HG03039 (cell line): ENCODE measurements around the gene SYT9.
"Not testable (repeated sequence)": the region's sequence is repeated elsewhere in the genome, so short reads cannot be mapped to it uniquely, and the experiment has no call there.

ENCODE experiments used
- ATAC-seq: cut with Tn5 transposase; IDR thresholded peaks from one replicate; pipeline ENCODE4 v1.9.1; 2021; ENCODE audit warnings: mild to moderate bottlenecking, moderate library complexity; ENCODE audit not compliant: unreplicated experiment

Gene SYT9

DNA sequence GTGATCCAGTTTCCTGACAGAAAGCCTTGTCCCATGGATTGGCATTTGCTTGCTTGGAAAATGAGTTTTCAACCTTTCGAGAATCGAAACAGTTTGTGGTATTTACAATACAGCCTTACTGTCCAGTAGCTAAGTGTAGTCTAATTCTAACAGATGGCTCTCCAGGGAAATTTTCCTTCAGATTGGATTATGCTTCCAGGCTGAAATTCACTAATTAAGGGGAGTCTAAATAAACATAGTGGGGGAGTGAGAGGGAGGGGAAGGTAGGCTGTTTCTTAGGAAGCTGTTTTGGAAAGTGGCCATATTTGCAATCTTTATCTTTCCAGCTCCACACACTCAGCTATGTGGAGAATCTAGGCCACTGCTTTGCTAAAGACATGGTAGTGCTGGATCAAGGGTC is 81.3 kb downstream of the SYT9 start:
- no peak for ATAC-seq

DNA sequence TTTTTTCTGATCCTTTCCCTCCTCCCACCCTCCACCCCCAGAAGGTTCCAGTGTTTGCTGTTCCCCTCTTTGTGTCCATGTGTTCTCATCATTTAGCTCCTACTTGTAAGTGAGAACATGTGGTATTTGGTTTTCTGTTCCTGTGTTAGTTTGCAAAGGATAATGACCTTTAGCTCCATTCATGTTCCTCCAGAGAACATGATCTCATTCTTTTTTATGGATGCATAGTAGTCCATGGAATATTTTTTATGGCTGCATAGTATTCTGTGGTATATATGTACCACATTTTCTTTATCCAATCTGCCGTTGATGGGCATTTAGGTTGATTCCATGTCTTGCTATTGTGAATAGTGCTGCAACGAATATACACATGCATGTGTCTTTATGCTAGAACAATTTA is 83.7 kb downstream of the SYT9 start:
- not testable (repeated sequence) for ATAC-seq

DNA sequence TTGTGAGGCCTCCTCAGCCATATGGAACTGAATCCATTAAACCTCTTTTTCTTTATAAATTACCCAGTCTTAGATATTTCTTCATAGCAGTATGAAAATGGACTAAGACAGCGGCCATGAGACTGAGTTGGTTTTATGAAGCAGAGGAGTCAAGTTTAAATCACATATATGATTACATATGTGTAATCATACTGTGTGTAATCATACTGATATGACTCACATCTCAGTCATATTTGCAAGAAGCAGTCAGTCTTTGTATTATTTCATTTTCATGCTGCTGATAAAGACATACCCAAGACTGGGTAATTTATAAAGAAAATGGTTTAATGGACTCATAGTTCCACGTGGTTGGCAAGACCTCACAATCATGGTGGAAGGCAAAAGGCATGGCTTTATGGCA is 89.8 kb downstream of the SYT9 start:
- no peak for ATAC-seq

DNA sequence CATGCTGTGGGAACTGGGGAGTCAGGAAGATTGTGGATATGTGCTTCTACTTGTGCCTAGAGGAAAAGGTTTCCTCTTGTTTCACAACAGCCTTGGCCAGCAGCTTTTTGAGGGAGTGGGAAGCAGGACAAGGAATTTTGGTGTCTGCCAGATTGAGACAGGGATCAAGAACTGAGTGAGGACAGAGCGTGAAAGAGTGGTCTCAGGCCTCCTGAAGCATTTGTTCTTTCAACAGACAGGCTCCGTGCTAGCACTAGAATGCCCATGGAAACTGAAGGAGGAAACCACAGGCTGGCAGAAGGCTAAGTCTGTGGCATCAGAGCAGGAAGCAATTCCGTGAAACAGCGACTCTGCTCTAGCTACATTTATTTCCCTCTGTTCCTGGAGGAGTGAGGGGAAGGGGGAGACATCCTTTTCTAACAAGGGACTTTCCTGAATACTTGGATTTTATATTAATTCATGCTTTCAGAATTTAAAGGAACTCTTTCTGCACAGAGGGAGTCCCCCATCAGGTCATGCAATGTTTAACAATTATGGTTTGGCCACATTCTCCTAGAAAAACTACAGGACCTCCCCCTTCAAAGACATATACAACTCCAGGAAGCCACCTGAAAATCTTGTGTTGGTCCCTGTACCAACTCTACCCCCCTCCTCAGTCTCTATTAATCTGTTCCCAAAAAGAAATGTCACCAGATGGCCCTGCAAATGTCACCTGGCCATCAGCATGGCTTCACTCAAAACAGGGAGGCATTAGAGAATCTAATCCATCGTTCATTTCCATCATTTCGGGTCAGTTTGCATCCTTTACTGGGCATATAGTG is 96.1 kb downstream of the SYT9 start:
- no peak for ATAC-seq

DNA sequence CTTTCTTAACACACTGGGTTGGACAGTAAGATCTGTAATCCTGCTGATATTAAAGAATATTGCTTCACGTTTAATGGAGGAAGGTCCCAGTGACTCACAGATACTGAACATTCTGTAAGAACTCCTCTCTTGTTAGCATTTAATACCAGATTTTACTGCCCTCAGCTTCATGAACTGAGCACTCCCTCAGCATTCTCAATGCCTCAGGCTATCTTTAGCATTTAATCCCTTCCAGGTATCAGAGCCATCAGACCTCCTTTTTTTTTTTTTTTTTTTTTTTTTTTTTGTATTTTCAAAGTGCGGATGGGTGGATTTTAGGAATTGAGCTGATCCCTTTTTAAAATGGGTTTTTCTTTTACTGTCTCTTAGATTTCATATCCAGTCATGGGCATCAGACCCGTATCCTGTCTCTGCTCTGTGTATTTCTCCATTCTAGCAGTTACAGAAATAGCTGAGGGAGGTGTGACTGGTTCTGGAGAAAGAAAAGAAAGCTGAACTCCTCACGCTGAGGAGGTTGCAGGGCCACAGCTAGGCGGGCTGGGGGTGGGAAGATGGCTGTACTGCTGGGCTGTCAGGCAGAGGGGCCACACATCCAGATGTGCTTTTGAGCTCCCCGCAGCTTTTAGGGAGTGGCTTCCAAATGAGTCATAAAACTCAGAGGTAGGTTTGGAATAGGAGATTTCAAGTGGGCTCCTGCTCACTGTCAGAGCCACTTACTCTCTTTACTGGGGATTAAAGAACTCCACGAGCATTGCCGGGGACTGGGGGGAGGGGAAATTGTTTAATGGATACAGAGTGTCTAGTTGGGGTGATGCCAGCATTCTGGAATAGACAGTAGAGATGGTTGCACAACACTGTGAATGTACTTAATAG is 97.0 kb downstream of the SYT9 start:
- ATAC-seq = no peak

DNA sequence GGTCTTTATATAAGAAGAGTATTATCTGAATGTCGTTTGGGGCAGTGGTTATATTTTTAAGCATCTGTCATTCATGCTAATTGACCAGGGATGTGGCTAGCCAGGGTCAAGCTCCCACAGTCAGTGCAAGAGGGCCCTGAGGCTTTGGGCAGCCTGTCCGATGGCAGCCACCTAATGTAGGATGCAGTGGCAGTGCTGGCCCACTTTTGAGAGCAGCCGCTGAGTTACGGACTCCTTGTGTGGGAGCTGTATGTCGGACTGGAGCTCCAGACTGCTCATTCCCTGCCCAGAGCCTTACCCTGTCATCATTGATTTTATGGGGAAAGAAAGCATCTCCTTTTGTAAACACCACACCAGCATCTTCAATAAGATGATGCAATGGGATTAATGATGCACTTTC is 99.5 kb downstream of the SYT9 start:
- no peak for ATAC-seq

DNA sequence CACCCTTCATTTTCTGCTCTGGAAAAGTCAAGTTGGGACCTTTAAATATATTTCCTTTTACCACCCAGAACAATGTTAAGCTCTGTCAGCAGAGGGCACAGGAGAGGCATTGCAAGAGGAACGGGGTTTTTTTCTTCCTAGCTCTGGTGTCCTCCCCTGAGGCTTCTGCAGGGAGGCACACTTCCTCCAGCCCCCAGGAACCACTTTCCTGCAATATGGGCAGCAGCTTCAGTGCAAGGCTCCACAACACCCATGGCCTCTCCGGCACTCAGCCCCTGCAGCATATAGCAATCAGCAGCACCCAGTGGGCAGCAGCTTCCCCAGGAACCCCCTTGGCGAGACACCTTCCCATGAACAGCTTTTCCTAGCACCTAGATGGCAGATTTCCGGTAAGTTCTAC is 101.4 kb downstream of the SYT9 start:
- no peak for ATAC-seq

DNA sequence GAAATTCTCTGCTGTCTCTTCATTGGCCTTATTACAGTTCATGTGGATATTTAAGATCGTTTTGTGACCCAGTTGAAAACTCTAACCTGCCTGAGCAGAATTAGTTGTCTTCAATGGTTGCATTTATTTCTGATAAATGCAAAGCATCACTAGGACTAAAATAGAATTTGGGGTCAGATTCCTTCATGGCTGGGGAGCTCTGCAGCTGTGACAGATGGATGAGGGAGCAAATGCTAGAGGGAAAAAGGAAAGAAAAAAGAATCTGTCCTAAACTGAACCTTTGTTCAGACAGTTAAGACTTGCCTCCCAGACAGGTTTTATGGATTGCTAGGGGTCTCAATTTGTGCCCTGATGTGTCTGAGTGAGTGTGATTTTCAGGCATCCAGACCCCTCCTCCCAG is 113.0 kb downstream of the SYT9 start:
- no peak for ATAC-seq

DNA sequence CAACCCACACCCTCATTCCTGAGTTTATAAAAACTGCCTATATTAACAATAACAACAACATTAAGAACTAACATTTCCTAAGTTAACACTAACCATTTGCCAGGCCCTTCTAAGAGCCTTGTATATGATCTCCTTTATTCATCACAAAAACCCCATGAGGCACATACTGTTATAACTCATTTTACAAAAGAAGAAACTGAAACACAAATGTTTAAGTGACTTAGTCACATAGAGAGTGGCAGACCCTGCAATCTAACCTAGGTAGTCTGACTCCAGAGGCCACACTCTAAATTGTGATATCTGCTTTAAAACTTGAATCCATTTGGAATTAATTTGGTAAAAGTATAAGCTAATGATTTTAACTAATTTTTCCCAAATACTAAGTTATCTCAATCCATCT is 116.1 kb downstream of the SYT9 start:
- ATAC-seq = no peak

DNA sequence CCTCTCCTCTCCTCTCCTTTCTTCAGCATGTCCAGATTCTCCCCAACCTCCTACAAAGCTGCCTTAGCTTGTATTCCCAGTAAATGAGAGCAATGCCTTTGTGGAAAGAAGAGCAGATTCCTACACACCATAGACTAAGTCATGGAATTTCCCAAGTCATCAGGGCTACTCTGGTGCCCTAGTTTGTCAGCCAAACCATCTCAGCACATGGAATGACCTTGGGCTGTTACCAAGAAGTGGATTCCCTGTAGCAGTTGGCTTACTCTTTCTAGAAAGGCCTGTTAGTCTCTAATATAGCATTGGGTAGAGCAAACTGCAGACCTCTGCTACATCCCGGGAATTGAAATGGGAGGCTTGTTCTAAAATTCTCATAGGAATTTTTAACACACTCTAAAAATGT is 124.7 kb downstream of the SYT9 start:
- ATAC-seq = no peak

DNA sequence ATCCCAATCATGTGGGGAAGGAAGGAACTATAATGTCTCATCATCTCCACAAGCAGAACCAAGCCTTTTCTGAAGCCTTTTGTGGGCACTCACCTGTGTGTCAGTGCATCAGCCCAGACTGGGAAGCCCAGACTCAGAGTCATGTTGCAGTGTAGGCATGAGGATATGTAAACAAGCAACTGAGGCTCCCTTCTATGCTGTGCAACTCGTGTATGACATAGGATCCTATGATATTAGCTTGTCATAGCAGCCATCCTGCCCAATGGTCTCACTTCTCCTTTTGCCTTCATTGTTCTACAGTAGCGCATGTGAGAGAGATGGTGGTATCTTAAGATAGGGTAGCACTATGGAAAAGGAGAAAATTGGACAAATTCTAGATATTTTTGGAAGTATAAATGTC is 130.2 kb downstream of the SYT9 start:
- no peak for ATAC-seq

DNA sequence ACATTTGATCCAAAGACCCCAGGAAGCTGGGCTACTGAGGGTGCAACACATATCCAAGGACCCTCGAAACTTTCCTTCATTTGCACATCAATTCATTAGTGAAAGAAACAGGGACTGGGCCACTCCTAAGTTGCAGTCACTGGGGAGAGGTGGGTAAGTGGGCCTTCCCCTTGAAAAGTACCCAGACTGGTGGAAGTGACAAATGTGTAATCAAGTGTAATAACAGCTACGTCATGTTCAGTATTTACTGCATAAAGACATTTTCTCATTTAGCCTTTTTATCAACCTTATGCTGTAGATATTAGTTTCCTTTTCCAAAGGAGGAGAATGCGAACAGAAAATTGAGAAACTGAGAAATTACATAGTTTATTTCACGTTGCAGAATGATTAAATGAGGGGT is 131.7 kb downstream of the SYT9 start:
- no peak for ATAC-seq

DNA sequence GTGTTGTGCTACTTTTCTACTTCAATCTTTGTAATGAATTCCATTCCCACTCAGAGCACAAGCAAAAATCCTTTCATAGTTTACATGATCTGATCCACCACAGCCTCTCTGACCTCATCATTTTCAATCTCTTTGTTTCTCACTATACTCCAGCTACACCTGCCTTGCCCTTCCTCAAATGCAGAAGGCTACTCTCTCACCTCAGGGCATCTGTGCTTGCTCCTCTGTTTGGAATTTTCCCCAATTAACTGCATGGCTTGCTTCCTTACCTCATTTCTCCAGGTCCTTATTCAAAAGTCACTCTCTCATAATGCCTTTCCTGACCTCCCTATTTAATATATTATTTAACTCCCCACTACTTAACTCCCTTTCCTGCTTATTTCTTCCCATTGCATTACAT is 133.0 kb downstream of the SYT9 start:
- no peak for ATAC-seq

DNA sequence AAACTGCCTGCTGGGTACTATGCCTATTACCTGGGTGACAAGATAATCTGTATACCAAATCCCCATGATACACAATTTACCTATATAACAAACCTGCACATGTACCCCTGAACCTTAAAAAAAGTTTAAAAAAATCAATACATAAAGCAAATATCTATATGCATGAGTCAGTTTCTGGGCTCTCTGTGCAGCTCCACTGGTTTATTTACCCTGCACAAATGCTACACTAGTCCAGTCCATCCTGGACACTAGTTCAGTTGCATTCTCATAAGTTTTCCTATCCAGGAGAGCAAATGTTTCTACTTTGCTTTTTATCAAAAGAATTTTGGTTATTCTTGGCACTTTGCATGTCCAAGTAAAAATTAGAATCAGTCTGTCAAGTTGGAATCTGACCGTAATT is 133.8 kb downstream of the SYT9 start:
- no peak for ATAC-seq

DNA sequence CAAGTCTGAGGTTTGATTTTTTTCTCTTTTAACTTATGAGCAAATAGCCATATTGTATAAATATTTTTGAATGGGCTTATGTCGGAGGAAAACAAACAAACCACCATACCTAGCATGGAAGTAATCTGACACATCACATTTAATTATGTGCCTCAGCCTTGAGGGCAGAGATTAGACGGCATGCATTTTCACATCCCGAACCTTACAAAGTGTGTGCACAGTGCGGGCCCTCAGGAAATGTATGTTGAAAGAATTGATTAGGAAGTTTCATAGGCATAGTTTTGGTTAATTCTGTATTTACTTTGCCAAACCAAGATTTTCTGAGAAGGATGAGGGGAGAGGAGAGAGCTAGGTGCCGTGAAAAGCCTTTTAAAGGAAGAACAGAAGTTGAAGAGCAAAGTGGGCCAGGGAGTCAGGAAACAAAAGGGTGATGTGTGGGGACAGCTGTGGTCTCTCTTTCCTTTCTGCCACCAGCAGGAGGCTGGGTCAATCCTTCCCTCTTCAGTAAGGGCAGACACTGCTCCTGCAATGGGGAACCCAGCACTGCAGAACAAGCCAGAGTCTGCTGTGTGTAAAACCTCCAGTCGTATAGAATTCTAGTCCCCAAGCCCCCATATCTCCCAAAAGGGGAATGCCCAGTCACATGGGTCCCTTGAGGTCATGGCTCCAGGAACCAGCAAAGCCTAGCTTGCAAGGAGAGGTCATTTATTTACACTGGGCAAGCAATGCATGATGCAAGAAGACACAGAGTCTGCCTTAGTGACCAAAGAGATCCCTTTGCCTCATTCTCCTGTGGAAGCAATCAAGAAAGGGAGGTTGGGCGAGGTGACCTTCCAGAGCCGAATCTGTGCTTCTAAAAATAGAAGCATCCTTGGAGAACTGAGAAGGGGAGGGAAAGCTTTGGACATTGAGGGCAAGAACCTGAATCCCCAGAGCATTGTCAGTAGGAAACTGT is 162.5 kb downstream of the SYT9 start:
- no peak for ATAC-seq

DNA sequence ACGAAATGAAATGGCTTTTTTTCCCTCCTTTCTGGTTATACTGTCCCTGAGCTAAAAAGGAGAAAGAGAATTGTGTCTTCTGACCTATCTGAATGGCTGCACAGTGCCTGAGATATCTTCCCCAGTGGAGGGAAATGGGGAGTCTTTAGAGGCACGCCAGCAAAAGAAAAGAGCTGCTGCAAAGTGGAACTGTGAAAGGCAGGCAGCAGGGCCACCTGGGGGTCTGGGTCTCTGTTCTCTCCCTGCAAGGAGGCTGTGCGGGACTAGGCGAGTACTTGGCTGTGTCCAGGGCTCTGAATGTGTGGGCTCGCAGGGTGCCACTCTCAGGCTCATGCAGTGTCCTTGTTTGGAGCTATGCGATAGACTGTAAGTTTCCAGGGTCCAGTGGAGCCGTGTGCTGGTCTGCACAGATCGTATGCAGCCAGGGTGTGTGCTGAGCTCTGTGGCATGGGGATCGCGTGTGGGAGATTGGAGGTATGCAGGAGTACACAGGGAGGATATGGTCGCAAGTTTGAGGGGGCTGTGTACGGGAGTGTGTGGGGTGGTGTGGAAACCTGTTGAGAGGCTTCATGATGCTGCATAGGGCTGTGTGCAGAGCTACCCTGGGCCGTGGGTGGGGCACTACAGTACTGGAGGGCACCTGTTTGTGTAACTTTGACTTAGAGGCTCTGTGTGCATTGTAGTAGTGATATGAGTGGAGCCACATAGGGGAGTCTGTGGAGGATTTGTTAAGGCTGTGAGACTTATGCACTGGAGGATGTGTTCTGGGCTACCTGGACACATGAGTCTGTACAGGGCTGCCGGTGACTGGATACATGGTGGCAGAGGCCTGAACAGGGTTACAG is 163.5 kb downstream of the SYT9 start:
- ATAC-seq = no peak

DNA sequence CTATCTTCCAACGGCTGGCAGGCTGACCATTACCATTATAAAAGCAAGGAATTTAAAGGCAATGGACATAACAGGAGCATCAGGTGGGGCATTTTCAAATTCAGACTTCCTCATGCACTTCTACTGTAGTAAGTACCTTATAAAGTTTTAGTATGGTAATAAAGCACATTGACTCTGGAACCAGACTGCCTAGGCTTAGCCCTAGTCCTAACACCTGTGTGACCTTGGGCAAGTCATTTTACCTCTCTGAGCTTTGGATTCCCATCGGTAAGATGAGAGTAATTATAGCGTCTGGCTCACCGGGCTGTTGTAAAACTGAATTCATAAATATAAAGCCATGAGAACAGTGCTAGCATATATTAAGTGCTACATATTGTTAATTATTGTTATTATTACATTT is 164.4 kb downstream of the SYT9 start:
- no peak for ATAC-seq

DNA sequence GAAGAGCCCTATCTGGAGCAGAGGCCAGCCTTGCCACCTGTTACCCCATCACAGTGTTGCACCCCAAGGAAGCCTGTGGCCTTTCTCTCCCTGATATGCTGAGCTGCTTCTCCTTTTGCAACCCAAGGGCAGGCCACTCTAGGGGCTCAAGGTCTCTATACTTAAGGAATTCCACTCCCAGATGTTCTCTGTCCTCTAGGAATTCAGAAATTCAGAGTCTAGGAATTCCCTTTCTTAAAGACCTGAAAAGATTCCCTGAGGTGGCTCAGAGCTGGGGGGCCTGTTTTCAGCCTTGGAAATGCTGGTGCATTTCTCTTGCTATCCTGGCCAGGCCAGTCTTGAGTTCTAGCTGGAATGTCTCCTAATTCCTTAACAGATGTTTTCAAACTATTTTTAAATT is 165.6 kb downstream of the SYT9 start:
- ATAC-seq = no peak

DNA sequence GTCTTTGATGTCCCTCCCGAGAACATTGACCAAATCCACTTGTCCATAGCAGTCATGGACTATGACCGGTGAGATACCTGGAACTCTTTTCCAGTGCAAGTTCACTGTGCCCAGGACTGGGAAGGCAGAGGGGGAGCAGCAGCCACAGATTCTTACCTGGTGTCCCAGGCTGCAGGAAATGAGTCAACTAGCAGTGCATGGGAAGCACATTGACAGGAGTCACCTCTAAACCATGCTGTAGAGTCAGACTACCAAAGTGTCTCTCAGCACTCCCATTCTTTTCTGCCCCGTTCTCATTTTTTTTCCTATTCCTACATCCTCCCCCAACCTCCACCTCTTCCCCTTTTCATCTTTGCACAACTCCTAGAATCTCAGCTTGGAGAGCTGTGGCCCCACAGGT is 166.4 kb downstream of the SYT9 start:
- ATAC-seq = no peak

DNA sequence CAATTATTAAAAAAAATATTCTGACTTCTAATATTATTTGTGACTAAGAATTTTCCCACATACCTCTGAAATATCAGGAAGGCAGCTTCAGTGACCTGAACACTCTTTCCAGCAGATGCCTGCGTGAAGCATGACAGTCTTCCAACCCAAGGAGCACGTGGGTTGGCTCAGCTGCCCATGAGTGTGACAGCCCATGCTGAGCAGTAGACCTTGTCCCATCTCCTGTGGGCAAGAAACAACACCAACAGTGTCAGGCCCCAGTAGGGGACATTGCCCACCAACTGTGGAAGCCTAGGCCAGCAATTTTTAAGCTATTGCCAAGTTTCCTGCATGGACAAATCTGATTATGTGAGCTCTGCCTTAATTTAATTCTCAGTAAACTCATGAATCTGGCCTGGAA is 167.2 kb downstream of the SYT9 start:
- no peak for ATAC-seq
